GM19452 (cell line): ENCODE measurements around the gene DDX56.

Experiments
- ATAC-seq: cut with Tn5 transposase; IDR thresholded peaks from one replicate; pipeline ENCODE4 v1.9.1; 2021; ENCODE audit not compliant: unreplicated experiment

DDX56 gene

DNA sequence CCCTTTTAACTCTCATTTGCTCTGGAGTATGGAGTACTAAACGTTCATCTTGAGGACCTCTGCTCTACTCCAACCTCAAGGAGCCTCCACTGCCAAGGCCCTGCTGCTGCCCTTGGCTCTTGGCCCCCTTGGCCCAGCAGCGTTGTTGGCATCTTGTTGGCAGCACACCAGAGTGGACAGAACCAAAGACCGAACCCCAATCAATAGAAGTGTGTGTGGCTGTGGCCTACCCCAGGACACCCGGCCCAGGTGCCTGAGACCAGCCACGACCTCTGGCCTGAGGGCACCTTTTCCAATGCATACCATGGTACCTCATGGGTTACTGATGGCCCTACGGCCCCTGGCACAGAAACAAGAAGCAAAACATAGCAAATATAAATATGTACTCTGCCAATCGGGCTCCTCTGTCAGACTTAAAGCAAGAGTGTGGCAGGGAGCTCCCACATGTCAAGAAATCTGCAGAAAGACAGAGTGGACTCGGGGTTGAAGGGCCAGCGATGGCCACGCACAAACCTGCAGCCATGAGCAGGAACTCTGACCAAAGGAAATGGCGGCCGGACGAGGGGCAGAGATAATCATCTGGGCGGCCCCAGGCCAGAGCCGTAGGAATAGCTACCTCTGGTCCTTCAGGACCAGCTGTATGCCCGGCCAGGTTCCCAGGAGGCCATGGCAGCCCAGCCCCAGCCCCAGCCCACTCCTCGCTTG is 35.5 kb downstream of the DDX56 start:
- ATAC-seq, result no peak

DNA sequence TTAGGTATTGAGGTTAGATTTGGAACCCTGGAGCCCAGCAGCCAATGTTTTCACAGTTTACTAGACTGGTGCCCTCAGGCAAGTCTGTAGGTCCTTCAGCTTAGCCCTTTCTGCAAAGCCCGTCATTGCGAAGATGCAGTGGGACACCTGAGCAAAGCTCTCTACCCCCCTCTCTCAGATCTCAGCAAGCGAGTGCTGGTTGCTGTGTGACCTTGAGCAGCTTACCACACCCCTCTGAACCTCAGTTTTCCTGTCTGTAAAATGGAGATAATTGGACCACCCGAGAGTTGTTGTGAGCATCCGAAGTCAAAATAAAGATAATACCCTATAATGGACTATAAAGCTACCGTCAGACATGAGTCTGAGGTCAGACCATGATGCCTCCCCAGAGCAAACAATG is 36.3 kb downstream of the DDX56 start:
- no peak for ATAC-seq

DNA sequence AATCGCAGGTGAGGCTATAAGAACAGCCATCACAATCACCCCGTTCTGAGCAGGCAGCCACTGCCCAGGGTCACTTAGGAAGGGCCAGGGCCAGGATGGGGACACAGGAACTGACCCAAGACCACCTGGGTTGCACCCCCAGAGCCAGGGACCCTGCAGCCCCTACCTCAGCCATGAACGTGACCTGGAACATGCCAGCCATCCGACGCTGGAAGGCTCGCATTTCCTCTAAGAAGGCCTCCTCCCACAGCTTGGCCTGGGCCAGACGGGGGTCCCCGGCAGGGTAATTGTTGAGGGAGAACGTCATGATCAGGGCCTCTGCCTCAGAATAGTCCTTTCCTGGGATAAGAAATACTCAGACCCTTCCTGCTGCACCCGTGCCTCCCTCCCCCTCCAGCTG is 37.6 kb downstream of the DDX56 start:
- no peak for ATAC-seq

DNA sequence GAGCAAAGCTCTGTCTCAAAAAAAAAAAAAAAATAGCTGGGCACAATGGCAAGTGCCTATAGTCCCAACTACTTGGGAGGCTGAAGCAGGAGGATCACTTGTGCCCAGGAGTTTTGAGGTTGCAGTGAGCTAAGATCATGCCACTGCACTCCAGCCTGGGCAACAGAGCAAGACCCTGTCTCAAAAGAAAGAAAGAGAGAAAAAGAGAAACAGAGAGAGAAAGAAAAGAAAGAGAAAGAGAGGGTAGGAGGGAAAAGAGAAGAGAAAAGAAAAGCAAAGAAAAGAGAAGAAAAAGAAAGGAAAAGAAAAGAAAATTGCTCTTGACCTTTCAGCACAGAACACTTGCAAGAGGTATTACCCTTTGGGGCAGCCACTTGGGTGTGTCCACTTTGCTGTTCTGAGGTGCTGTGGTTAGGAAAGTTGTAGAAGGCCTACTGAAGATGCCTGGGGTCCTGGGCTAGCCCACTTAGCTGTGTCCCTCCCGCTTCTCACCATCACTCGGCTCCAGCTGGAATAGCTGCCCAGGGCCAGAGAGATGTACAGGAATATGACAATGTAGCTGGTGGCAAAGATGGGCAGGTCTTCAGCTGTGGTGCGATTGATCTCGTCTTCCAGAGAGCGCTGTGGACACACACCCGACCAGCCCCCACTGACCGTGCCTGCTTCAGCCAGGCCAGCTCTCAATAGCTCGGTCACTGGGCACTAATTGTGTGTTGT is 38.2 kb downstream of the DDX56 start:
- ATAC-seq, result no peak

DNA sequence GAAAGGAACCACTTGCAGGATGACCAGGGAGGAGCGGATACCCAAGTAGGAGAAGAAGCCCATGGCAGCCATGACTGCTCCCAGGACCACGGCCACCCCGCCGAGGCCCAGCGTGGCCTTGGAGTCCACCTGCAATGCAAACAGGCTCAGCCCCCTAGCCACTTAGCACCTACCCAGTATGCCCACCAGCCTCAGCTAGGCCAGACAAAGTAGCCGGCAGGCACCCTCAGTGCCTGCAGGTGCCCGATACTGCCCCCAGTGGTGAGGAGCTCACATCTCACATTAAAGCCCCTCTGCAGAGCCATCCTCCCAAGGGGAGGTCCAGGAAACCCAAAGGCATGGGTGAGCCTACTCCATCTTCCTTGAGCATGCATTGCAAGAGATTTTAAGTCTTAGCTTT is 39.2 kb downstream of the DDX56 start:
- no peak for ATAC-seq

DNA sequence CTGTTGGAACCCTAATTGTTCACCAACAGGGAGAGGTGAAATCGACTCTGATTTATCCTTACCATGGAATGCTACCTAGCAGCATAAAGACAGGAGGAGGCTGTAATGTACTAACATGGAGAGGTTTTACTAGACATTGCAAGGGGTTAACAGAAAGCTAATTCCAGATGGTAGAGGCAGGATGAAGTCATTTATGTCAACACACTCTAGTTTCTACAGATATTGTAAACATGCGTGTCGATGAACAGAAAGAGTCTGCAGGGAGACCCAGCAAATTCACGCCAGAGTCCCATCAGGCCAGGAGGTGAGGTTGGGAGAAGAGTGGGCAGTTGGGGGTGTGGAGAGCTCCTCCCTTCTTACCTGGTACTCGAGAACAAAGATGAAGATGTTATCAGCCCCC is 39.6 kb downstream of the DDX56 start:
- ATAC-seq, result no peak

- no peak for ATAC-seq
Observed at GRCh38 chr7:44533301-44534055, 40.2 kb downstream of the DDX56 start.

DNA sequence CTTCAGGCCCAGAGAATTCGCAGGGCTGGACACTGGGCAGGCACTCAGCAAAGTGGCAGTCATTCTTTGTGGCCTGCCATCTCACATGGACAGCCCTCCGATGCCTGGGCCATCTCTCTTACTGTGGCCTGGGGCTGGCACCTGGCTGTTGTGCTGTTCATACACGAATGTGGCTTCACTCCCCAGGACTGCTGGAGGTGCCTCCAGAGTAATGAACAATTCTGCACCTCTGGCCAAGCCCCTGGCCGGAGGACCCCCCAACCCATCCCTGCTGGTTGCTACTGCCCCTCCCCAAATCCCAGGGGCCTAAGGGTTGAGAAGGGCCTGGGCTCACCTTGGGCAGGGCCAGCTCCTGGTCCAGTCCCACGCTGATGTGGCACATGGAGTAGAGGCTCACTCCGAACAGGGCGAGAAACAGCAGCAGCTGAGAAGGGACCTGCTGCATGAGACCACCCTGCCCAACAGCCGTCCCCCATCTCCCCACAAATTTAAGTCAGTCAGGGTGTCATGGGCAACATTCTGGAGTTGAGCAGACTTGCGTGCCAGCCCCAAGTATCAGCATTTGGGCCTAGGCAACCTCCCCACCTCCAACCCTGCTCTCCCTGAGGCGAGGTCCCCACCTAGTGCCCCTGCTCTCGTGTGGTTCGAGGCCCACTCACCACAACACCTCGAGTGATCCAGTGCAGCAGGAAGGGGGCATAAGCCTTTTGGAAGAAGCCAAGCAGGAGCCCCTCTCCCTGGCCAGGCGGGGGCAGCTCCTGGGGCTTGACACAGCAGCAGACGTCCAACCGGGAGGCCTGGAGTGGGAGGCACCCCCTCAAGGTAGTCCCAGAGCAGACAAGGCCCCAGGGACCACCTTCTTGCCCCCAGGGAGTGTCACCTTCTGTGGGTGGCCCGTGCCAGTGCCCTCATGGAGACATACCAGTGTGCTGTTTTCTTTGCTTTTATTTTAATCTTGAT is 42.0 kb downstream of the DDX56 start:
- ATAC-seq, result no peak

DNA sequence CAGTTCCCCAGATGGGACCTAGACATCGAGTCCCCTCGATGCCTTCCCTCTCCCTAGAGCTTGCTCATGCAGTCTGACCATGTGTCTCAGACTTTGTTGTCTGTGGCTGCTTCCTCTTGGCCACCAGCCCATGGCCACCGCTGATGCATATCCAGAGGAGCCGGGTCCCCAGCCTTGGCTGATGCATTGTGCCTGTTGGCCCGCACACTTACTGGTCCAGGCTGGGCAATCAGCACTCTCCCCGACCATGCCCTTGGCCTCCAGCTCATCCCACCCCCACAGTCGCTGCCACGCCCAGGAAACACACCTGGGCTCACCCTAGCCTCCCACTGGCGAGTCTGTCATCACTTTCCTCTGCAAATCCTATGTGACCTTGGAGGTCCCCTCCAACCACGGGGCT is 42.7 kb downstream of the DDX56 start:
- ATAC-seq, result no peak

DNA sequence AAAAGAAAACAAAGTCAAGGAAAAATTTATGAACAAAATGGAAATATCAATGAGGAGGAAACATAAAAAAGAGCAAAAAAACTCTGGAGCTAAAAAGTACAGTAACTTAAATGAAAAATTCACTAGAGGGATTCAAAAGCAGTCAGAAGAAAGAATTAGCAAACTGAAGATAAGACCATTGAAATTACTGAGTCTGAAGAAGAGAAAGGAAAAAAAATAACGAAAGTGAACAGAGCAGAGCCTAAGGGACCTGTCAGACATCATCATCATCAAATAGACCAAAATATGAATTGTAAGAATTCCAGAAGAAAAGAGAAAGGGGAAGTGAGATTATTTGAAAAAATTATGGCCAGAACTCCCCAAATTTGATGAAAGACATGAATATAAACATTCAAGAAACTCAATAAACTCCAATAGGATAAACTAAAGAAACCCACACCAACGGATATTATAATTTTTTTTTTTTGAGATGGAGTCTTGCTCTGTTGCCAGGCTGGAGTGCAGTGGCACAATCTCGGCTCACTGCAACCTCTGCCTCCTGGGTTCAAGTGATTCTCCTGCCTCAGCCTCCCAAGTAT is 48.8 kb downstream of the DDX56 start:
- ATAC-seq, result no peak

DNA sequence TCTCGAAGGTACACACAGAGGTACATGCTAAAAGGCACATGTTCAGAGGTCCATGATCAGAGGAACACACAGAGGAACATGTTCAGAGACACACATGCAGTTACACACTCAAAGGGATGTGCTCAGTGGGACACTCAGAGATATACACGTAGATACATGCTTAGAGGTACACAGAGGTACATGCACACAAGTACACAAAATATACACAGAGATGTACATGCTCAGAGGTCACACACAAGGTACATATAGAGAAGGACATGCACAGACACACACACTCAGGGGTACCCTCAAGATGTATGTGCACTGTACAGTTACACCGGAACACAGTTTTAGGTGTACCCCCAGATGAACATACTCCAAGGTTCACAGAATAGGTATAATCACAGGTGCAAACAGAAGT is 51.4 kb downstream of the DDX56 start:
- ATAC-seq, result no peak

- ATAC-seq, result no peak
Observed at GRCh38 chr7:44521347-44522095, 52.2 kb downstream of the DDX56 start.

GRCh38 chr7:44520574-44520973 is 53.1 kb downstream of the DDX56 start:
- ATAC-seq, result no peak

GRCh38 chr7:44519546-44519945 is 54.2 kb downstream of the DDX56 start:
- ATAC-seq, result no peak

DNA sequence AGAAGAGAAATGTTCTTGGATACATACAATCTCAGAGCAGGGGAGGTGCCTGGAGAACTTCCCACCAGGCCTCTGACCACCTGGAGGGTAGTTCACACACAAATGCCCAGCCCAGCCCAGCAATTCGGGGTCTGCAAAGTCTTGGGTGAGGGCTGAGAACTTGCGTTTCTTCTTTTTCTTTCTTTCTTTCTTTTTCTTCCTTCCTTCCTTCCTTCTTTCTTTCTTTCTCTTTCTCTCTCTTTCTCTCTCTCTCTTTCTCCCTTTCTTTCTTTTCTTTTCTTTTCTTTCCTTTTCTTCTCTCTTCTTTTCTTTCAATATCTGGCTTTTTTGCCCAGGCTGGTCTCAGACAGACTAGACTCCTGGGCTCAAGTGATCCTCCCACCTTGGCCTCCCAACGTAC is 54.9 kb downstream of the DDX56 start:
- ATAC-seq, result no peak

- ATAC-seq, result no peak
Observed at GRCh38 chr7:44517175-44517574, 56.5 kb downstream of the DDX56 start.
